Vagina (tissue), 2 donors: ENCODE measurements around the gene FCRL5. TPM values are rescaled to one million over a fixed set of nuclear protein-coding genes. Genes with fewer than 3 reads are reported as not detected.

ENCODE experiments used
- DNase-seq, 2 donors: peaks; one replicate each; pipeline ENCODE4 v3.0.0-alpha.2; 2017; ENCODE audit errors: extremely low spot score in 2 of 2
- H3K27ac ChIP-seq: fragments of 200-600 bp; sonication (generic); one replicate; pipeline ENCODE4 v1.5.1; 2019
- H3K27me3 ChIP-seq: fragments of 200-600 bp; sonication (generic); one replicate; pipeline ENCODE4 v1.5.1; 2019
- H3K36me3 ChIP-seq, 2 donors: fragments of 200-600 bp; sonication (generic); one replicate each; pipeline ENCODE4 v1.5.1; 2017 to 2019
- H3K4me1 ChIP-seq: fragments of 200-600 bp; sonication (generic); one replicate; pipeline ENCODE4 v1.5.1; 2019
- H3K4me3 ChIP-seq, 2 donors: fragments of 200-600 bp; sonication (generic); 1 replicate in 1 of 2; 2 replicates in 1 of 2; pipeline ENCODE4 v1.5.1; 2016 to 2019
- H3K9me3 ChIP-seq: fragments of 200-600 bp; sonication (generic); one replicate; pipeline ENCODE4 v1.5.1; 2019
- CTCF ChIP-seq, 3 experiments: fragments of 450-650 bp in 2 of 3; fragments of 200-600 bp in 1 of 3; sonication (generic) in 1 of 3; IDR thresholded peaks; one replicate each; pipeline ENCODE4 v1.5.1; 2017 to 2019; ENCODE audit warnings: antibody characterized with exemption in 3 of 3, mild to moderate bottlenecking in 2 of 3, moderate library complexity in 2 of 3
- POLR2A ChIP-seq, 2 donors: fragments of 450-650 bp; IDR thresholded peaks; one replicate each; pipeline ENCODE4 v1.6.1; 2017; ENCODE audit warnings: antibody characterized with exemption in 2 of 2, mild to moderate bottlenecking in 2 of 2, moderate library complexity in 2 of 2
- POLR2AphosphoS5 ChIP-seq, 2 donors: sonication (generic); formaldehyde crosslinking; IDR thresholded peaks; one replicate each; pipeline ENCODE4 v1.9.0; 2017; ENCODE audit warnings: antibody characterized with exemption in 2 of 2, mild to moderate bottlenecking in 2 of 2, low read depth in 1 of 2; ENCODE audit not compliant: insufficient read depth in 1 of 2
- intact Hi-C: fragments of 100-400 bp; cut with DNase I; formaldehyde crosslinking; loops from one replicate; pipeline ENCODE4 v1.15.1; 2023
- total RNA-seq: library from RNA; depleted of rRNA; stranded (reverse); fragments of >200 nt; gene quantifications from one replicate; pipeline ENCODE4 v1.2.3, GENCODE V29; 2016

FCRL5 gene
- total RNA-seq, 1 donor from 2014 or later, result 0.49 TPM

GRCh38 chr1:157469752-157470675 lies 82.3 kb downstream of the FCRL5 start:
- no peak for DNase-seq
- Histone ChIP-seq H3K9me3 (no peaks in the 10 kb centered on the region), H3K27me3 (no peaks in the 10 kb centered on the region), H3K36me3 (no peaks in the 10 kb centered on the region), H3K4me1 (no peaks in the 10 kb centered on the region), H3K27ac (no peak overlapping the region), H3K4me3 (no peak overlapping the region)
- intact Hi-C loops, result no loop called here
- TF ChIP-seq POLR2A (IDR thresholded peaks at IDR 0.05) (no peak), POLR2AphosphoS5 (IDR thresholded peaks at IDR 0.05; ENCODE audit: insufficient read depth in 1 of 2, low read depth in 1 of 2) (no peak), CTCF (IDR thresholded peaks at IDR 0.05) (no peak)

DNA sequence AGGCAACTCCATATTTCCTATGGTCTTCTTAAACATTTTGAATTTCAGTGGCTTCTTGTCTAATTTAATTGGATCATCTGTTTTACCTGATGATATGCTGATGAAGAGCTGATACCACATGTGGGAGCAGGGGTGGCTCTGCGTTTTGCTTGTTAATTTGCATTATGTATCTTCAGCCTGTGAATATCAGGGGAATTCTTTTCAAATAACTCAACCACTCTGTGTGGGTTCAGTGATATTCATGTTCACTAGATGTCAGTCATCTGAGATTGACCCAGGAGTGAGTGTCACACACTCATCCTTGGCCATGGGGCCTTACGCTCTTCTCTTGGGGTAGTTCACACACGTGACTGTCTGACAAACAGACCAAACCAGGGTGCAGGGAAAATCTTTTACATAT lies 83.0 kb downstream of the FCRL5 start:
- intact Hi-C loops, result no loop called here

DNA sequence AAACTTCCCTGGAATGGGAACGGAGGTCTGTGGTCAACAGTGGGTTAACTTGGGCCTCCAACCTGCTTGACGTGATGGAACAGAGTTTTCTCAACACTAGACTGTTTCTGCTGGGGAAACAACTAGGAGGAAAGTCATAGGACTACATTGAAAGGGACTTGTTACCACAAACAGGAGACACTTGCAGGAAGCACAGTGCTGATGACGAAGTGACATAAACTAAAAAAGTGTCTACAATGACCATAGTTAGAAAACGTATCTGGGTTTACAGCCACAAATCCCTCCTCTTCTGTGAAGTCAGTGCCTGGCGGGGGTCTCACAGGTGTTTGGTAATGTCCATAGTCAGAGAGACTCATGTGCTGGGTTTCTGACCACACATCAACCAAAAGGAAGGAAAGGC lies 86.3 kb downstream of the FCRL5 start:
- intact Hi-C loops, result no loop called here
- no peaks in the 10 kb centered on the region for H3K27me3 ChIP-seq
- H3K4me1 ChIP-seq, result no peaks in the 10 kb centered on the region
- no peak overlapping the region for H3K4me3 ChIP-seq
- no peak for DNase-seq
- no peak overlapping the region for H3K27ac ChIP-seq
- TF ChIP-seq CTCF (IDR thresholded peaks at IDR 0.05), result no peak
- TF ChIP-seq POLR2A (IDR thresholded peaks at IDR 0.05), result no peak
- no peak for TF ChIP-seq POLR2AphosphoS5 (IDR thresholded peaks at IDR 0.05; ENCODE audit: insufficient read depth in 1 of 2, low read depth in 1 of 2)
- H3K36me3 ChIP-seq, result no peaks in the 10 kb centered on the region
- no peaks in the 10 kb centered on the region for H3K9me3 ChIP-seq

More for the DNA sequence above, 83.0 kb downstream of the FCRL5 start:
- Histone ChIP-seq H3K4me3 (no peak overlapping the region), H3K9me3 (no peaks in the 10 kb centered on the region), H3K36me3 (no peaks in the 10 kb centered on the region), H3K27me3 (no peaks in the 10 kb centered on the region), H3K4me1 (no peaks in the 10 kb centered on the region), H3K27ac (no peak overlapping the region)
- DNase-seq, result no peak
- no peak for TF ChIP-seq POLR2AphosphoS5 (IDR thresholded peaks at IDR 0.05; ENCODE audit: insufficient read depth in 1 of 2, low read depth in 1 of 2)
- TF ChIP-seq POLR2A (IDR thresholded peaks at IDR 0.05), result no peak
- no peak for TF ChIP-seq CTCF (IDR thresholded peaks at IDR 0.05)

Other genes with a start within 250 kb of the FCRL5 start
- not detected for gene FCRL4, start 45.6 kb upstream of the FCRL5 start, total RNA-seq
- gene FCRL3, start 148.3 kb upstream of the FCRL5 start, total RNA-seq, result not detected
- not detected for gene FCRL2, start 224.6 kb upstream of the FCRL5 start, total RNA-seq